ENCODE measurements around the gene FLT1.

Gene FLT1

GRCh38 chr13:28440774-28441504 lies 54.0 kb downstream of the FLT1 start:
- peaks cover 0 to 46% (median 0%) of the 10 kb centered on the region in 5 donors for H3K4me1 ChIP-seq (ENCODE audit: control insufficient read depth in 5 of 5, insufficient read depth in 5 of 5, low read length in 5 of 5)

GRCh38 chr13:28438598-28439334 lies 56.2 kb downstream of the FLT1 start:
- H3K27ac ChIP-seq (ENCODE audit: low read depth, low read length) = no peak overlapping the region
- peaks cover 0 to 4% (median 2%) of the 10 kb centered on the region in 5 donors for H3K9me3 ChIP-seq (ENCODE audit: control insufficient read depth in 5 of 5, low read length in 5 of 5)
- peaks cover 0 to 3% (median 0%) of the 10 kb centered on the region in 5 donors for H3K36me3 ChIP-seq (ENCODE audit: control insufficient read depth in 5 of 5, insufficient read depth in 5 of 5, low read length in 5 of 5)
- no peak overlapping the region for H3K9ac ChIP-seq (ENCODE audit: low read length in 5 of 5)
- peaks cover 0 to 2% (median 0%) of the 10 kb centered on the region in 5 donors for H3K27me3 ChIP-seq (ENCODE audit: control insufficient read depth in 5 of 5, insufficient read depth in 4 of 5, low read length in 5 of 5)
- no peak overlapping the region for H3K4me3 ChIP-seq (ENCODE audit: low read depth in 1 of 5, low read length in 5 of 5)
- peaks cover 0 to 57% (median 0%) of the 10 kb centered on the region in 5 donors for H3K4me1 ChIP-seq (ENCODE audit: control insufficient read depth in 5 of 5, insufficient read depth in 5 of 5, low read length in 5 of 5)

More at GRCh38 chr13:28440774-28441504, 54.0 kb downstream of the FLT1 start:
- Histone ChIP-seq H3K9ac (ENCODE audit: low read length in 5 of 5) (no peak overlapping the region), H3K27ac (ENCODE audit: low read depth, low read length) (no peak overlapping the region), H3K9me3 (ENCODE audit: control insufficient read depth in 5 of 5, low read length in 5 of 5) (peaks cover 1 to 7% (median 2%) of the 10 kb centered on the region in 5 donors), H3K4me3 (ENCODE audit: low read depth in 1 of 5, low read length in 5 of 5) (no peak overlapping the region), H3K27me3 (ENCODE audit: control insufficient read depth in 5 of 5, insufficient read depth in 4 of 5, low read length in 5 of 5) (peaks cover 0 to 2% (median 0%) of the 10 kb centered on the region in 5 donors), H3K36me3 (ENCODE audit: control insufficient read depth in 5 of 5, insufficient read depth in 5 of 5, low read length in 5 of 5) (no peaks in the 10 kb centered on the region)

GRCh38 chr13:28438067-28438466 lies 56.9 kb downstream of the FLT1 start:
- Histone ChIP-seq H3K27me3 (ENCODE audit: control insufficient read depth in 5 of 5, insufficient read depth in 4 of 5, low read length in 5 of 5) (peaks cover 0 to 2% (median 0%) of the 10 kb centered on the region in 5 donors), H3K9ac (ENCODE audit: low read length in 5 of 5) (no peak overlapping the region), H3K4me3 (ENCODE audit: low read depth in 1 of 5, low read length in 5 of 5) (no peak overlapping the region), H3K27ac (ENCODE audit: low read depth, low read length) (no peak overlapping the region), H3K4me1 (ENCODE audit: control insufficient read depth in 5 of 5, insufficient read depth in 5 of 5, low read length in 5 of 5) (peaks cover 0 to 62% (median 0%) of the 10 kb centered on the region in 5 donors), H3K36me3 (ENCODE audit: control insufficient read depth in 5 of 5, insufficient read depth in 5 of 5, low read length in 5 of 5) (peaks cover 0 to 3% (median 0%) of the 10 kb centered on the region in 5 donors), H3K9me3 (ENCODE audit: control insufficient read depth in 5 of 5, low read length in 5 of 5) (peaks cover 0 to 4% (median 2%) of the 10 kb centered on the region in 5 donors)

- peaks cover 0 to 3% (median 0%) of the 10 kb centered on the region in 5 donors for H3K36me3 ChIP-seq (ENCODE audit: control insufficient read depth in 5 of 5, insufficient read depth in 5 of 5, low read length in 5 of 5)
- peaks cover 0 to 2% (median 0%) of the 10 kb centered on the region in 5 donors for H3K27me3 ChIP-seq (ENCODE audit: control insufficient read depth in 5 of 5, insufficient read depth in 4 of 5, low read length in 5 of 5)
- peaks cover 0 to 66% (median 0%) of the 10 kb centered on the region in 5 donors for H3K4me1 ChIP-seq (ENCODE audit: control insufficient read depth in 5 of 5, insufficient read depth in 5 of 5, low read length in 5 of 5)
- no peak overlapping the region for H3K9ac ChIP-seq (ENCODE audit: low read length in 5 of 5)
- H3K27ac ChIP-seq (ENCODE audit: low read depth, low read length) = no peak overlapping the region
- H3K9me3 ChIP-seq (ENCODE audit: control insufficient read depth in 5 of 5, low read length in 5 of 5) = peaks cover 0 to under 1% (median 0%) of the 10 kb centered on the region in 5 donors
- H3K4me3 ChIP-seq (ENCODE audit: low read depth in 1 of 5, low read length in 5 of 5) = no peak overlapping the region
Observed at GRCh38 chr13:28435917-28436316, 59.0 kb downstream of the FLT1 start.

GRCh38 chr13:28434926-28435325 lies 60.0 kb downstream of the FLT1 start:
- Histone ChIP-seq H3K27me3 (ENCODE audit: control insufficient read depth in 5 of 5, insufficient read depth in 4 of 5, low read length in 5 of 5) (peaks cover 0 to 2% (median 0%) of the 10 kb centered on the region in 5 donors), H3K27ac (ENCODE audit: low read depth, low read length) (no peak overlapping the region), H3K4me3 (ENCODE audit: low read depth in 1 of 5, low read length in 5 of 5) (no peak overlapping the region), H3K9me3 (ENCODE audit: control insufficient read depth in 5 of 5, low read length in 5 of 5) (no peaks in the 10 kb centered on the region), H3K9ac (ENCODE audit: low read length in 5 of 5) (no peak overlapping the region), H3K4me1 (ENCODE audit: control insufficient read depth in 5 of 5, insufficient read depth in 5 of 5, low read length in 5 of 5) (peaks cover 0 to 59% (median 0%) of the 10 kb centered on the region in 5 donors), H3K36me3 (ENCODE audit: control insufficient read depth in 5 of 5, insufficient read depth in 5 of 5, low read length in 5 of 5) (peaks cover 0 to 3% (median 0%) of the 10 kb centered on the region in 5 donors)

GRCh38 chr13:28432816-28433560 lies 61.9 kb downstream of the FLT1 start:
- Histone ChIP-seq H3K9me3 (ENCODE audit: control insufficient read depth in 5 of 5, low read length in 5 of 5) (no peaks in the 10 kb centered on the region), H3K4me3 (ENCODE audit: low read depth in 1 of 5, low read length in 5 of 5) (no peak overlapping the region), H3K36me3 (ENCODE audit: control insufficient read depth in 5 of 5, insufficient read depth in 5 of 5, low read length in 5 of 5) (peaks cover 0 to 7% (median 0%) of the 10 kb centered on the region in 5 donors), H3K4me1 (ENCODE audit: control insufficient read depth in 5 of 5, insufficient read depth in 5 of 5, low read length in 5 of 5) (peaks cover 0 to 47% (median 0%) of the 10 kb centered on the region in 5 donors), H3K9ac (ENCODE audit: low read length in 5 of 5) (no peak overlapping the region), H3K27ac (ENCODE audit: low read depth, low read length) (no peak overlapping the region), H3K27me3 (ENCODE audit: control insufficient read depth in 5 of 5, insufficient read depth in 4 of 5, low read length in 5 of 5) (peaks cover 0 to 5% (median 0%) of the 10 kb centered on the region in 5 donors)

GRCh38 chr13:28429685-28430290 lies 65.1 kb downstream of the FLT1 start:
- Histone ChIP-seq H3K4me3 (ENCODE audit: low read depth in 1 of 5, low read length in 5 of 5) (no peak overlapping the region), H3K4me1 (ENCODE audit: control insufficient read depth in 5 of 5, insufficient read depth in 5 of 5, low read length in 5 of 5) (peaks cover 0 to 27% (median 0%) of the 10 kb centered on the region in 5 donors), H3K36me3 (ENCODE audit: control insufficient read depth in 5 of 5, insufficient read depth in 5 of 5, low read length in 5 of 5) (peaks cover 0 to 18% (median 0%) of the 10 kb centered on the region in 5 donors), H3K27me3 (ENCODE audit: control insufficient read depth in 5 of 5, insufficient read depth in 4 of 5, low read length in 5 of 5) (peaks cover 0 to 3% (median 0%) of the 10 kb centered on the region in 5 donors), H3K27ac (ENCODE audit: low read depth, low read length) (no peak overlapping the region), H3K9ac (ENCODE audit: low read length in 5 of 5) (no peak overlapping the region), H3K9me3 (ENCODE audit: control insufficient read depth in 5 of 5, low read length in 5 of 5) (no peaks in the 10 kb centered on the region)

GRCh38 chr13:28429096-28429495 lies 65.8 kb downstream of the FLT1 start:
- Histone ChIP-seq H3K27me3 (ENCODE audit: control insufficient read depth in 5 of 5, insufficient read depth in 4 of 5, low read length in 5 of 5) (peaks cover 0 to 3% (median 0%) of the 10 kb centered on the region in 5 donors), H3K27ac (ENCODE audit: low read depth, low read length) (no peak overlapping the region), H3K9me3 (ENCODE audit: control insufficient read depth in 5 of 5, low read length in 5 of 5) (no peaks in the 10 kb centered on the region), H3K4me1 (ENCODE audit: control insufficient read depth in 5 of 5, insufficient read depth in 5 of 5, low read length in 5 of 5) (peaks cover 0 to 27% (median 0%) of the 10 kb centered on the region in 5 donors), H3K4me3 (ENCODE audit: low read depth in 1 of 5, low read length in 5 of 5) (no peak overlapping the region), H3K9ac (ENCODE audit: low read length in 5 of 5) (no peak overlapping the region), H3K36me3 (ENCODE audit: control insufficient read depth in 5 of 5, insufficient read depth in 5 of 5, low read length in 5 of 5) (peaks cover 0 to 18% (median 0%) of the 10 kb centered on the region in 5 donors)

- H3K27ac ChIP-seq (ENCODE audit: low read depth, low read length) = no peak overlapping the region
- H3K4me1 ChIP-seq (ENCODE audit: control insufficient read depth in 5 of 5, insufficient read depth in 5 of 5, low read length in 5 of 5) = peaks cover 0 to 26% (median 7%) of the 10 kb centered on the region in 5 donors
Observed at GRCh38 chr13:28426381-28426780, 68.5 kb downstream of the FLT1 start.

More at GRCh38 chr13:28426381-28426780, 68.5 kb downstream of the FLT1 start:
- Histone ChIP-seq H3K27me3 (ENCODE audit: control insufficient read depth in 5 of 5, insufficient read depth in 4 of 5, low read length in 5 of 5) (peaks cover 0 to 3% (median 0%) of the 10 kb centered on the region in 5 donors), H3K36me3 (ENCODE audit: control insufficient read depth in 5 of 5, insufficient read depth in 5 of 5, low read length in 5 of 5) (peaks cover 0 to 18% (median 0%) of the 10 kb centered on the region in 5 donors), H3K9me3 (ENCODE audit: control insufficient read depth in 5 of 5, low read length in 5 of 5) (no peaks in the 10 kb centered on the region), H3K4me3 (ENCODE audit: low read depth in 1 of 5, low read length in 5 of 5) (no peak overlapping the region), H3K9ac (ENCODE audit: low read length in 5 of 5) (no peak overlapping the region)
